Articular chondrocyte of knee joint (primary cell): ENCODE measurements around the gene PALD1. TPM values are rescaled to one million over a fixed set of nuclear protein-coding genes. Genes with fewer than 3 reads are reported as not detected.

Experiments used
- total RNA-seq: library from RNA; depleted of rRNA; stranded (reverse); fragments of >200 nt; gene quantifications from 2 replicates; pipeline ENCODE4 v1.2.3, GENCODE V29; 2012

PALD1 gene
- 1.8 and 4.3 TPM in 2 replicates for total RNA-seq

GRCh38 chr10:70478191-70479164 lies at the start of gene PALD1:
PALD1 (plus strand) TSS chr10:70478767; CDS start chr10:70525952, 47,185 bp downstream.

GRCh38 chr10:70441161-70441894 lies 37.2 kb upstream of the PALD1 start, which contains the start of gene NODAL:
NODAL (minus strand) TSS chr10:70441681; CDS start chr10:70441667, 14 bp downstream.

GRCh38 chr10:70602665-70603448 lies 124.3 kb downstream of the PALD1 start, which contains the start of gene PRF1:
PRF1 (minus strand) TSS chr10:70602741; CDS start chr10:70600902, 1,839 bp downstream.

Other genes starting within 250 kb of the PALD1 start
- gene PPA1, start 245.3 kb upstream of the PALD1 start, total RNA-seq = 234 and 268 TPM in 2 replicates
- gene NPFFR1, start 194.8 kb upstream of the PALD1 start, total RNA-seq = not detected in 2 replicates
- 5.2 and 6.4 TPM in 2 replicates for gene LRRC20, start 96.1 kb upstream of the PALD1 start, total RNA-seq
- 54.6 and 56.0 TPM in 2 replicates for gene EIF4EBP2, start 74.6 kb upstream of the PALD1 start, total RNA-seq
- not detected in 2 replicates for gene NODAL, start 37.1 kb upstream of the PALD1 start, total RNA-seq
- not detected in 2 replicates for gene PRF1, start 124.0 kb downstream of the PALD1 start, total RNA-seq
- 0.86 and 0.91 TPM in 2 replicates for gene ADAMTS14, start 193.7 kb downstream of the PALD1 start, total RNA-seq